GM19468 (cell line): ENCODE measurements around the gene PGAP6.
"Not testable (repeated sequence)": the region's sequence is repeated elsewhere in the genome, so short reads cannot be mapped to it uniquely, and the experiment has no call there.

Experiments used
- ATAC-seq: cut with Tn5 transposase; IDR thresholded peaks from one replicate; pipeline ENCODE4 v1.9.1; 2021; ENCODE audit warnings: mild to moderate bottlenecking, moderate library complexity, moderate number of reproducible peaks; ENCODE audit not compliant: unreplicated experiment; ENCODE audit errors: extremely low read depth

The PGAP6 gene, protein sequence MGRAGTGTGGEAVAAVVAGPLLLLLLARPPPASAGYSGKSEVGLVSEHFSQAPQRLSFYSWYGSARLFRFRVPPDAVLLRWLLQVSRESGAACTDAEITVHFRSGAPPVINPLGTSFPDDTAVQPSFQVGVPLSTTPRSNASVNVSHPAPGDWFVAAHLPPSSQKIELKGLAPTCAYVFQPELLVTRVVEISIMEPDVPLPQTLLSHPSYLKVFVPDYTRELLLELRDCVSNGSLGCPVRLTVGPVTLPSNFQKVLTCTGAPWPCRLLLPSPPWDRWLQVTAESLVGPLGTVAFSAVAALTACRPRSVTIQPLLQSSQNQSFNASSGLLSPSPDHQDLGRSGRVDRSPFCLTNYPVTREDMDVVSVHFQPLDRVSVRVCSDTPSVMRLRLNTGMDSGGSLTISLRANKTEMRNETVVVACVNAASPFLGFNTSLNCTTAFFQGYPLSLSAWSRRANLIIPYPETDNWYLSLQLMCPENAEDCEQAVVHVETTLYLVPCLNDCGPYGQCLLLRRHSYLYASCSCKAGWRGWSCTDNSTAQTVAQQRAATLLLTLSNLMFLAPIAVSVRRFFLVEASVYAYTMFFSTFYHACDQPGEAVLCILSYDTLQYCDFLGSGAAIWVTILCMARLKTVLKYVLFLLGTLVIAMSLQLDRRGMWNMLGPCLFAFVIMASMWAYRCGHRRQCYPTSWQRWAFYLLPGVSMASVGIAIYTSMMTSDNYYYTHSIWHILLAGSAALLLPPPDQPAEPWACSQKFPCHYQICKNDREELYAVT

DNA sequence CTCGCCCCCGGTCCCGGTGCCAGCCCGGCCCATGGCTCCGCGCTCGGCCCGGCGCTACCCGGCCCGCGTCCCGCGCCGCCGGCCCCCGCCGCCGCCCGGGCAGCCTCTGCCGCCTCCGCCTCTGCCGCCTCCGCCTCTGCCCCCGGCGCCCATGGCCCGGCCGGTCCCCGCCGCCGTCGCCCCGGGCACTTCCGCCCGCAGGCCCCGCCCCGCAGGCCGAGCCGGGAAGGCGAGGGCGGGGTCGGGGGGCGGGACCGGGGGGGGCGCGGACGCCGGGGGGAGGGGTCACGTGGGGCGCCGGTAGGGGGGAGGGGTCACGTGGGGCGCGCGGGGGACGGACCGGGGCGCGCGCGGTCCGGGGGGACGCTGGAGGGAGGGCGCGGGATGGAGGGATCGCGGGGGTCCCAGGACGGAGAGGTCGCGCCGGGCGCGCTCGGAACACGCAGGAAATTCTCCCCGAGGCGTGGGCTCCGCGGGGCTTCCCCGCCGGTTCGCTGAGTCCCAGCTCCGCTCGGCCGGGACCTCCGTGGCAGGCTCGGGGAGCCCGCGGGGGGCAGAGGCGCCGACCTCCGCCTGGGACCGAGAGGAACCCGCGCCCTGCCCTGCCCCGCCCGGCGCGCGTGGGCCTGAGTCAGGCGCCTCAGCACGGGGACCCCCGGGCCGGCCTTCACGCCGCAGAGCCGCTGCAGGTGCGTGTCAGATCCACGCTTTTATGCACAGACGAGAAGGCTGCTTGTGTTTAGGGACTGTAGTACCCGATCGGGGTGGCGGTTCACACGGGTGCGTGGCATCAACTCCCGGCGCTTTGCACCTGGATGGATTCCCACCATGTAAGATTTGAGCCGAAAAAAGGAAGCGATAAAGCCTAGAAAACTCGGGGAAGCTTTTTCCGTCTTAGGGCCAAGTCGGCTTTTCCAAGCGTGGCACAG lies at the start of gene PGAP6:
PGAP6 (minus strand) TSS at position 190 of the 929 bp plus-strand sequence; CDS start at position 33, 157 bp downstream.
- peak; percentile 19 for ATAC-seq

GRCh38 chr16:430904-431303 lies 49.1 kb upstream of the PGAP6 start:
- ATAC-seq, result no peak

GRCh38 chr16:427250-427649 lies 45.5 kb upstream of the PGAP6 start:
- ATAC-seq, result no peak

DNA sequence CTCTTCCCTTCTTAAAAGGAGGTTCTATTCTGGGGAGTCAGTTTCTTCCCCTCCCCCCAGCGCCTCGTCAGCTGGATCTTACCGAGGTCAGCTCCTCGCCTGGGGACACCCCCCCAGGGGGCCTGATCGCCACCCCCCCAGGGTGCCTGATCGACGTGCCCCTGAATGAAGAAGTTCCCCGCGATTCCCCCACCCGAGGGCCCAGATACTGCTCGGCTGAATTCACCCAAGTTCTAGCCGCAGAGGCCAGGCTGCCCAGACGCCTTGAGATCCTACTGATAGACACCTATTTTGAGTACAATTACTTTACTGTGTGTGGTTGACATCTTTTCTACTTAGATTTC lies 45.1 kb upstream of the PGAP6 start:
- ATAC-seq, result no peak

- ATAC-seq, result no peak
These were observed 44.5 kb upstream of the PGAP6 start for GRCh38 chr16:426115-426905.

DNA sequence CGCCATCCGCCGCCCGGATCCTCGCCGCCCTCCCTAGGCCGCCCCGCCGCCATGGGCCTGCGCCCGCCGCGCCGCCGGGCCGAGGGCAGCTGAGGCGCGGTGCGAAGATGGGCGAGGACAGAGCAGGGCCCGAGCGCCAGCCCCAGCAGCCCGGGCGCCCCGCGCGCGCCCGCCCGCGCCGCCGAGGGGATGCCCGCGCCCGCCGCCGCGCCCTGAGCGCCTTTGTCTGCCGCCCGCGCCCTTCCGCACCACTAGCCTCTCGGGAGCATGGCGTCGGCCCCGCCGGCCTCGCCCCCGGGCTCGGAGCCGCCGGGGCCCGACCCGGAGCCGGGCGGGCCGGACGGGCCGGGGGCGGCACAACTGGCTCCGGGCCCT lies 43.9 kb upstream of the PGAP6 start:
- no peak for ATAC-seq

DNA sequence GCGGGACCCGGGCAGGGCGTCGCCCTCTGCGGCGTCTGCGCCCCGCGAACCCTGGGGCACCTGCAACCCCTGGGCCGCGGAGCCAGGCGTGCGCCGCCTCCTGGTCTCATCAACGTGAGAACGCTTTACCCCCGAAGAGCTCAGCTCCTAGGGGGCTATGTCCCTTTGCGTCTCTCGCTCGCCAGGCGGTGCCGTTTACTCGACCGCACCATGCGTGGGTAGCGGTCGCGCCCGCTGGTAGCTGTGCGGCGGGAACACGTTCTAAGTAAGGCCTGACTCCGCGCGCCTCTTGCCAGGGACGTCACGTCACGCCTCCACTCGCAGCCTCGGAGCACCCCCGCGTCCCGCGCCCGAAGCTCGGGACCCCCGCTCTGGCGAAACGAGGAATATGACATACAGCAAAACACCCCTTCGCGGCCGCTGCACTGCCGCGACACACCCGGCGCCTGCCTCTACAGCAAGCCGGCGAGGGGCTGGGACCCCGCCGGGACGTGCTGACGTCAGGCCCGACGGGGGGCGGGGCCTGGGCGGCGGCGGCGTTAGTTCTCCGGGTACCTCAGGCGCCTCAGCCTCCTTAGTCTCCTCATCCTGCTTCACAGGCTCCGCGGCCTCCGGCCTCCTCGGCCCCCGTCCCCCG lies 43.4 kb upstream of the PGAP6 start, which contains the start of gene RAB11FIP3:
RAB11FIP3 (plus strand) TSS at position 568 of the 637 bp plus-strand sequence. CDS start 358 bp downstream, outside the sequence.
- ATAC-seq, result peak; percentile 60

DNA sequence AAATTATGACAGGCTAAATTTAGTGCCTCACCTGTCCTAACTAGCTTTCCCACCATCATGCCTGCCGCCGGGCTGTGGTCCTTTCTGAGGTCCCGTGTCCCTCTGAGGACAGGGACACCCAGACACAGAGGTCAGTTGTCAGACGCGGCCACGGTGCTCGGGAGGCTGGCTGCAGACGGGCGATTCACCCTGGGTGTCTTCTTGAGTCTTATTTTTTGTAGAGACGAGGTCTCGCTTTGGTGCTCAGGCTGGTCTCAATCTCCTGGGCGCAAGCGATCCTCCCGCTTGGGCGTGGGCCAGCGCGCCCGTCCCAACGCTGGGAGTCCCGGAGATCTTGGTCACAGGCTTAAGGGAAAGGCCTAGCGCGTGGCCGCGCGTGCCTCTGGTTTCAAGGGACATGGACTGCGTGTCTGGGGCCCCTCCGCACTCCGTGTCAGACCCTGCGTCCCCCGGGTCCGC lies 42.9 kb upstream of the PGAP6 start:
- ATAC-seq, result no peak

- ATAC-seq, result no peak
These were observed 42.4 kb upstream of the PGAP6 start for GRCh38 chr16:424033-424622.

DNA sequence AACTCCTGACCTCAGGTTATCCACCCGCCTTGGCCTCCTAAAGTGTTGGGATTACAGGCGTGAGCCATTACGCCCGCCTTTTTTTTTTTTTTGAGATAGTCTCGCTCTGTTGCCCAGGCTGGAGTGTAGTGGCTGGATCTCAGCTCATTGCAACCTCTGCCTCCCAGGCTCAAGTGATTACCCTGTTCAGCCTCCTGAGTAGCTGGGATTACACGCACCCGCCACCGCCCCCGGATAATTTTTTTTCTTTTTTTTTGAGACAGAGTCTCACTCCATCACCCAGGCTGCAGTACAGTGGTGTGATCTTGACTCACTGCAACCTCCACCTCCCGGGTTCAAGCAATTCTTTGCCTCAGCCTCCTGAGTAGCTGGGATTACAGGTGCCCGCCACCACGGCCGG lies 40.4 kb upstream of the PGAP6 start:
- not testable (repeated sequence) for ATAC-seq

GRCh38 chr16:415170-415498 lies 33.4 kb upstream of the PGAP6 start:
- not testable (repeated sequence) for ATAC-seq

DNA sequence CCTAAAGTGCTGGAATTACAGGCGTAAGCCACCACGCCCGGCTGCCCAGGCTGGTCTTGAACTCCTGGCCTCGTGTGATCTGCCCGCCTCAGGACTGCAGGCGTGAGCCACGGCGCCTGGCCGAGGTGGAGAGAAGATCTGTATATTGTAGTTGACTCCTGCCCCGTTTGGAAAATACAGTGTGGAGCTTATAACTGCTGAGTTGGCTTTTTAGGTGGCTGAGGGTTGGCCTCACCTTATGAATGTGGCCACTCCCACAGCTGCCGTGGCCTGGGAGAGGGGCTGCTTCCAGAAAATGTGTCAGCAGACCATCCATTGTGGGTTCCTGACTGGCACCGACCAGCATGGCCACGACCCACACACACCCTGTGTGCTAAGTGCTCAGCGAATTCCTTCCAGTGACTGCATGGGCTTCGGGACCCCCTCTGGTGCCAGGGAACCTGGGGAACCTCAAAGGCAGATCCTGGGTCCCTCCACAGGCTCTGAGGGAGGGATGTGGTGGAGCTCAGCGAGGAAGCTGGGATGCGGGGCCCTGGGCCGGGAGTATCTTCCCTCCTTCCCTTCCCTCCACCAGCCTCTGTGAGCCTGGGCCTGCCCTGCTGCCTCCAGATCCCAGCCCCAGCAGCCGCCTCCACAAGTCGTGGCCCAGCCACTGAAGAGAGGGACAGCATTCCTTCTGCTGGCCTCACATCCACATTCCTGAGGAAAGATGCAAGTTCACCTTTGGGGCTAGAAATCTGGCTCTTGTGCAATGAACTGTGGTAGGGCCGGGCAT lies 32.8 kb upstream of the PGAP6 start:
- no peak for ATAC-seq

- no peak for ATAC-seq
These were observed 29.9 kb upstream of the PGAP6 start for GRCh38 chr16:411576-412265.

- no peak for ATAC-seq
These were observed 28.9 kb upstream of the PGAP6 start for GRCh38 chr16:410516-411178.

DNA sequence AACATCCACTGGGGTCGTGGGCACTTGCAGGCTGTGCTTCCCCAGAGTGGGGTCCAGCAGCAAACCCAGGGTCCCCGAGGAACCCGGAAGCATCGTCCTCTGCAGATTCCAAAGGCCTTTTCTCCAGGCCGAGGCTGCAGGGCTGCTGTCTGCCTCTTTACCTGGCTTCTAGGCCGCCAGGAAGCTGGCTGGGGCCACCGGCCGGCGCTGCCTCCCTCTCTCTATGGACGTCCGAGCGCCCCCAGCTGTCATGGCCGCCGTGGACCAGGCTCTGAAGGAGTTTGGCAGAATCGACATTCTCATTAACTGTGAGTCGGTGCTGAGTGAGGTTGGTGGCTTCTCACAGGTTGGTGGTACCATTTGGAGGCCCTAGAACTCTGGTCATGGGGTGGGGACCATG lies 25.5 kb upstream of the PGAP6 start:
- no peak for ATAC-seq

GRCh38 chr16:405548-406506 lies 24.0 kb upstream of the PGAP6 start:
- ATAC-seq, result no peak
